ENCODE data around the gene RNF103. TPM values are rescaled to one million over a fixed set of nuclear protein-coding genes. Genes with fewer than 3 reads are reported as not detected.

The RNF103 gene
- total and polyA plus RNA-seq, 2 of the 13 experiments (the other 11 are each of a cell fraction or from before 2014, with no cell fraction given) = 19.8 to 21.1 TPM

DNA sequence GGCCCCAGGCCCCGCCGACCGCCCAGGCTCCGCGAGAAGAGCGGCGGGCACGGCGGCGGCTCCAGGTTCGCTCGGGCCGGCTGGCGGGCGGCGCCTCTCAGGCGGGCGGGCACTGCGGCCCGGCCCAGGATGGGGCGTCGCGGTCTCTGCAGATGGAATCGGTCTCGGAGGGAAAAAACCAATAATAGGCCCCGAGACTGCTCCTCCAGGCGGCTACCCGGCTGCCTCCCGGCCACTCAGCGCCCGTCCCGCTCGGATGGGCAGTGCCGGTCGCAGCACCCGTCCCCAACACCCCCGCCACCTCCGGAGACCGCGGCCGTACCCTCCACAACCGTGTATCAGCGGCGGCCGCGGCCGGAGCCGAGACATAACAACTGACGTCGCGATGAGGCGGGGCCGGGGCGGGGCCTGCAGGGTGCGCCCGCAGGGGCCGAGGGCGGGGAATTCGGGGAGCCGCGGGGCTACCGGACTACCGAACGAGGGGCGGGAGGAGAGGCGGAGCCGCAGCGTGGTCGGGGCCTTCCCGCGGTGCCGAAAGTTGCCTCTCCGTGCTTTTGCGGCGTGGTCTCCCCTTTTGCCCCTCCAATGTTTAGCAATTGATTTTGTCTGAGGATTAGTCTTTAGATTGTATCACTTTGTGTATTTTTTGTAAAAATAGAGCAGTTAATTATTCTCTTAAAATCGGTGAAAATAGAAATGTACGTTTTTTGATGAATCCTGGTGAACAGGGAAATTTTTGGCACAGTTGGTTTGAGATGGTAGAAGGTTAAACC, at the start of gene RNF103 (continued):
- TF ChIP-seq ZNF841 (CRISPR knock-in tag; IDR thresholded peaks at IDR 0.05; ENCODE audit: borderline replicate concordance) = no peak; the same call in 1 of the 2 replicates
- no peak for TF ChIP-seq ZNF567 (CRISPR knock-in tag; IDR thresholded peaks at IDR 0.05; ENCODE audit: borderline replicate concordance)
- peak; percentile 69; the same call in 1 of the 2 replicates for TF ChIP-seq ZIK1 (CRISPR knock-in tag; IDR thresholded peaks at IDR 0.05; ENCODE audit: borderline replicate concordance, low read depth)
- TF ChIP-seq FOXA3 (CRISPR knock-in tag; IDR thresholded peaks at IDR 0.05) = peak; percentile 72
- TF ChIP-seq TFDP1 (CRISPR knock-in tag; IDR thresholded peaks at IDR 0.05; ENCODE audit: borderline replicate concordance) = peak; percentile 81
- peak in 1 of 2 experiments; percentile 36; a peak in 2 of 4 replicates for TF ChIP-seq EP300 (IDR thresholded peaks at IDR 0.05; ENCODE audit: low read depth in 2 of 2, low read length in 2 of 2)
- TF ChIP-seq EP300 (CRISPR knock-in tag; IDR thresholded peaks at IDR 0.05; ENCODE audit: borderline replicate concordance) = no peak
- TF ChIP-seq ZNF776 (CRISPR knock-in tag; IDR thresholded peaks at IDR 0.05) = peak; percentile 72
- TF ChIP-seq FOXC1 (CRISPR knock-in tag; IDR thresholded peaks at IDR 0.05; ENCODE audit: borderline replicate concordance) = peak; percentile 67; the same call in 1 of the 2 replicates
- TF ChIP-seq NONO (IDR thresholded peaks at IDR 0.05) = no peak
- TF ChIP-seq NONO (CRISPR knock-in tag; conservative IDR thresholded peaks at IDR 0.05) = peak; percentile 83
- TF ChIP-seq CHD2 (IDR thresholded peaks at IDR 0.05; ENCODE audit: low read depth, low read length) = 0 out of 2 replicates have a peak, but pooled peaks have one; percentile 41
- peak; percentile 60 for TF ChIP-seq ZNF777 (CRISPR knock-in tag; IDR thresholded peaks at IDR 0.05)
- no peak for TF ChIP-seq DBP (CRISPR knock-in tag; IDR thresholded peaks at IDR 0.05; ENCODE audit: not compliant biosample characterization)
- TF ChIP-seq POGK (CRISPR knock-in tag; conservative IDR thresholded peaks at IDR 0.05) = peak; percentile 83
- no peak for TF ChIP-seq ATAD3A (CRISPR knock-in tag; IDR thresholded peaks at IDR 0.05)
- no peak for TF ChIP-seq SRF (IDR thresholded peaks at IDR 0.05; ENCODE audit: low read depth, low read length)
- peak; percentile 86; the same call in 1 of the 2 replicates for TF ChIP-seq ZNF724P (CRISPR knock-in tag; IDR thresholded peaks at IDR 0.05; ENCODE audit: borderline replicate concordance)
- 0 out of 2 replicates have a peak, but pooled peaks have one; percentile 41 for TF ChIP-seq ZBTB37 (CRISPR knock-in tag; IDR thresholded peaks at IDR 0.05)
- TF ChIP-seq SETDB1 (CRISPR knock-in tag; IDR thresholded peaks at IDR 0.05; ENCODE audit: borderline replicate concordance) = no peak
- peak; percentile 79; the same call in 1 of the 2 replicates for TF ChIP-seq KDM4B (CRISPR knock-in tag; IDR thresholded peaks at IDR 0.05)
- peak; percentile 72; the same call in 1 of the 2 replicates for TF ChIP-seq ZNF782 (CRISPR knock-in tag; IDR thresholded peaks at IDR 0.05; ENCODE audit: borderline replicate concordance)
- TF ChIP-seq GPN1 (CRISPR knock-in tag; IDR thresholded peaks at IDR 0.05; ENCODE audit: borderline replicate concordance) = no peak

All from HepG2 (cell line).